HG02943 (cell line): ENCODE data around the gene GET4.
A peak's percentile ranks its signal among the peaks of the same experiment; 100 is the strongest.
"Not testable (repeated sequence)": the region's sequence is repeated elsewhere in the genome, so short reads cannot be mapped to it uniquely, and the experiment has no call there.

Experiments
- ATAC-seq: cut with Tn5 transposase; IDR thresholded peaks from one replicate; pipeline ENCODE4 v1.9.1; 2021; ENCODE audit warnings: mild to moderate bottlenecking, low read depth, moderate library complexity; ENCODE audit not compliant: unreplicated experiment

The GET4 gene

DNA sequence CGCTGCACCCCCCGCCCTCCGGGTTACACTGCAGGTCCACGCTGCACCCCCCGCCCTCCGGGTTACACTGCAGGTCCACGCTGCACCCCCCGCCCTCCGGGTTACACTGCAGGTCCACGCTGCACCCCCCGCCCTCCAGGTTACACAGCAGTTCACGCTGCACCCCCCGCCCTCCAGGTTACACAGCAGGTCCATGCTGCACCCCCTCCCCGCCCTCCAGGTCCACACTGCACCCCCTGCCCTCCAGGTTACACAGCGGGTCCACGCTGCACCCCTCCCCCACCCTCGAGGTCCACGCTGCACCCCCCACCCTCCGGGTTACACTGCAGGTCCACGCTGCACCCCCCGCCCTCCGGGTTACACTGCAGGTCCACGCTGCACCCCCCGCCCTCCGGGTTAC lies 47.7 kb downstream of the GET4 start:
- not testable (repeated sequence) for ATAC-seq

DNA sequence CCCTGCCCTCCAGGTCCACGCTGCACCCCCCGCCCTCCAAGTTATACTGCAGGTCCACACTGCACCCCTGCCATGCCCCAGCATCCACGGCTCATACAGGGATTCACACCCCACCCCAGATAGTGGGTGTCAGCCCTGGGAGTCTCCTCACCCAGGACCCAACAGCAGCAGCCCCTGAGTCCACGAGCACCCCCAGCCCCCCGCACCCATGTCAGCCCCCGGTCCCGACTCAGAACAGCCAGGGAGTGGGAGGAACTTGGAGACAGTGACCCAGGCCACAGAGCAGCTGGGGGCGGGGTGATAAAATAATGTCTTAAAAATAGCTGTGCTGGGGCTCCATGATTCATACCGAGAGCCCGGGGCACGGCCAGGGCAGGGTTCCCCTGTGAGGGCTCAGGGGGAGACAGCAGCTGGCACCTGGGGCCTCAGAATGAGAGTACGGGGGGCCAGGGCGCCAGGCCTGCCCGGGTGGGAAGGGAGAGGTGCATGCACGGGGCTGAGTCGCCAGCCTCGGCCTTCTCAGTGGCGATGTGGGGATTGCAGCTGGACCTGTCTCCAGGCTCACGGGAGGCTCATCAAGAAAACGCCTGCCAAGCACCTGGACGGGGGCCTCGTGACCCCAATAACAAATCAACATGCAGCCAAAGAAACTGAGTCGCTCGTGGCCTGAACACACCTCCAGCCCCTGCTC lies 48.3 kb downstream of the GET4 start:
- ATAC-seq: peak; percentile 49

DNA sequence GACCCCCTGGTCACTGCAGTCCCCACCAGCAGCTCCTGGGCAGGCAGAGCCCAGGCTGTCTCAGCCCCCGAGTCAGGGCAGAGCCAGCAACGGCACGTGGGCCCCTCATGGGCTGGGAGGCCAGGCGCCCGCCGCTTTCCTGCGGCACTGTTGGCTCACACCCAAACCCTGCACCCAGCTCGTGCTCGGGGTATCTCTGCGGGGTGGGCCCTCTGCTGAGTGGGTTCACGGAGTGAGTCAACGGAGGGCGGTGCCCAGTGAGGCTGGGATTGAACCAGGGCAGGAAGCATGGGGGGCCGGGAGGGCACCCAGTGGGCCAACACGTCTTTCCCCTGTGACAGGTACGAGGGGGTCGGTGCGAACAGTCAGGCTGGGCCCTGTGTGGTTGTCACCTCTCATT lies 49.2 kb downstream of the GET4 start:
- ATAC-seq: no peak

DNA sequence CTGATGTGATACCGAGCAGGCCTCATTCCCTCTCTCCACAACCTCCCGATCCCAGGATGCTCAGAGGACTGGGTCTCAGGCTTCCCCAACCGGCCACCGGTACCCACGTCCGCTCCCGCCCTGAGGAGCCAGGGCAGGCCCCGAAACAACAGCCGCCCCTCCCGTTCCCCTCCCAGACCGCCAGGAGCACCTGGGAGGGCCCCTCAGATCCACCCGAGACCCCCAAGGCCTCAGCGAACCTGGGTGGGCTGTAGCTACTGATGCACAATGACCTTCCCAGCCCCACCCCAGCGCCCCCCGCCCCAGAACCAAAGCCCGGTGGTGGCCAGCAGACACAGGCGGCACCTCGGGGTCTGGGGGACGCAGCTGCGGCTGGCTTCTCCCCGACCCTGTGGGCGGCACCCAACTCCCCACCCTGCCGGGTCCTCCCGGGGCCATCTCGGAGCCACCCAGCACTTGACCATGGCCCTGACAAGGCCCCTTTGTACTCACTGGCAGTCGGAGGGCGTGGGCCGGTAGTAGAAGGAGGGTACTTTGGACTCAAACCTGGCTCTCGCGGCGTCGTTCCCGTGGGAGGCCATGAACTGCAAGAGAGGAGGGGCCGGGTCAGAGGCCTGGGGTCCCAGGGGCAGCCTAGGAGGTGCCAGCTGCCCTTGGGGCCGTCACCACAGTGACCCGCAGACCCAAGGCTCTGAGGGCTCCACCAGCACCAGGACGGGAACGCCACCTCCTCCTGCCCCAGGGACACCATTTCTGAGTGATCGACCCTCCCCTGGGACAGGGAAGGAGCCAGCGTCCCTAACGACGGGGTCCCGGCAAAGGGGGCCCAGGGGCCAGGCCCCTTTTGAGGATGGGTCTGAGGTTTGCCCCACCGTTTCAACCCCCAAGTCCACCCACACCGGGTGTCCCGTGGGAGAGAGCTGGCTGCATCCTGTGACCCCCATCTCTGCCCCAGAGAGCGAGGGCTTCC lies 50.0 kb downstream of the GET4 start:
- ATAC-seq: no peak

DNA sequence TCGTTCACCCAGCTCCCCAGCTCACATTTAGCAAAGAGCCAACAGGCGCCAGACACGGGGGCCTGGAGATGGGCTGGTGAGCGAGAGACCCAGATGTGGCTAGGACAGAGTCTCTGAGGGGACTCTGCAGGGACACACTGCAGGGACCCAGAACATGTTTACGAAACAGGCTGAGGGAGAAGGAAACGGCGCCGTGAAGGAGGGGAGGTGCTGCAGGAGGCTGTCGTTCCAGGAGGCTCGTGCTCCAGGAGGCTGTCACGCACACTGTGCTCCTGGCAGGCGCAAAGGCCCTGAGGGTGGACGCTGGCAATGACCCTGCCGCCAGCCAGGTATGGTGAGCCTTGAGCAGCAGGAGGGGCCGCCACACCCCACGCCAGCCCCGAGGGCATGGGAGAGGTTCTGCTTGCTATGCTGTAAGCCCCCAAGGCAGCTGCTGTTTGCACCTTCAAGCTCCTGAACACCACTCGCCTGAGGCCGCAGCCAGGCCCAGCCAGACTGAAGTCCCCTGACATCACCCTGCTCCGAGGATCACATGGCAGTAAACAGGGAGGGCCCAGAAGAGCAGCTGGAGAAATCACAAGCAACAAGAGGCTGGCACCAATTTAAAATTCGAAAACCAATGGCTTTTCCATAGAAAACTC lies 50.8 kb downstream of the GET4 start:
- ATAC-seq: no peak

DNA sequence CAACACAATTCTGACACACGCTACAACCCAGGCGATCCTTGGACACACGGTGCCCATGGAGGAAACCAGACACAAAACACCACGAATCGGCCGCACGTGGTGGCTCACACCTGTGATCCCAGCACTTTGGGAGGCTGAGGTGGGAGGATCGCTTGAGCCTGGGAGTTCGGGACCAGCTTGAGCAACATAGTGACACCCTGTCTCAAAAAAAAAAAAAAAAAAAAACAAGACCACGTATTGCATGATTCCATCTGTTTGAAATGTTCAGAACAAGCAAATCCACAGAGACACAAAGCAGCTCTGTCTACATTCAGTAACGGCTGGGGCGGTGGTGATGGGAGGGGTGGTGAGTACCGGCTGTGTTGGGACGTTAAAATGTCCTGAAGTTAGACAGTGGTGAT lies 53.0 kb downstream of the GET4 start:
- no peak for ATAC-seq

DNA sequence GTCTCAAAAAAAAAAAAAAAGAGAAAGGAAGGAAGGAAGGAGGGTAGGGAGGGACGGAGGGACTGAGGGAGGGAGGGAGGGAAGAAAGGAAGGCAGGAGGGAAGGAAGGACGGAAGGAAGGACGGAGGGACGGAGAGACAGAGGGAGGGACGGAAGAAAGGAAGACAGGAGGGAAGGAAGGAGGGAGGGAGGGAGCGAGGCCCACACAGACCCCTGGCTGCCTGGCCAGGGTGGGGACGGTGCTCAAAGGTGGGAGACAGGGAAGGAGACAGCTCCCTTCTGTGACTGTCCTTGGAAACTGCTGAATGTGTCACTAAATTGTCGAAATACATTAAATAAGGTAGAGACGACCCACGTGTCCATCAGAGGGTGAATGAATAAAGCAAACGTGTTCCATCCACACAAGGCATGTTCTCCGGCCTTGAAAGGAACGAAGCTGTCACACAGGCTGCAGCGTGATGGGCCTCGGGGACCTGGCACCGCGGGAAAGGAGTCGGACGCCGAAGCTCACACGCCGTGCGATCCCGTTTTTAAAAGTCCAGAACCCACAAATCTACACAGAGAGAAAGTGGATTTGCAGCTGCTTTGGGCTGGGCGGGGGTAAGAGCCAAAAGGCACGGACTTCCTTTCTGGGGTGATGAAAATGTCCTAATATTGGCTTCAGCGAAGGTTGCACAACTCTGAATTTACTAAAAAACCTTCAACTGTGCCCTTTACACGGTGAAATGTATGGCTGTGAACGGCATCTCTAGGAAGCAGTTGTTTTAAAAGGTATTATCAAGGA lies 54.8 kb downstream of the GET4 start:
- no peak for ATAC-seq

DNA sequence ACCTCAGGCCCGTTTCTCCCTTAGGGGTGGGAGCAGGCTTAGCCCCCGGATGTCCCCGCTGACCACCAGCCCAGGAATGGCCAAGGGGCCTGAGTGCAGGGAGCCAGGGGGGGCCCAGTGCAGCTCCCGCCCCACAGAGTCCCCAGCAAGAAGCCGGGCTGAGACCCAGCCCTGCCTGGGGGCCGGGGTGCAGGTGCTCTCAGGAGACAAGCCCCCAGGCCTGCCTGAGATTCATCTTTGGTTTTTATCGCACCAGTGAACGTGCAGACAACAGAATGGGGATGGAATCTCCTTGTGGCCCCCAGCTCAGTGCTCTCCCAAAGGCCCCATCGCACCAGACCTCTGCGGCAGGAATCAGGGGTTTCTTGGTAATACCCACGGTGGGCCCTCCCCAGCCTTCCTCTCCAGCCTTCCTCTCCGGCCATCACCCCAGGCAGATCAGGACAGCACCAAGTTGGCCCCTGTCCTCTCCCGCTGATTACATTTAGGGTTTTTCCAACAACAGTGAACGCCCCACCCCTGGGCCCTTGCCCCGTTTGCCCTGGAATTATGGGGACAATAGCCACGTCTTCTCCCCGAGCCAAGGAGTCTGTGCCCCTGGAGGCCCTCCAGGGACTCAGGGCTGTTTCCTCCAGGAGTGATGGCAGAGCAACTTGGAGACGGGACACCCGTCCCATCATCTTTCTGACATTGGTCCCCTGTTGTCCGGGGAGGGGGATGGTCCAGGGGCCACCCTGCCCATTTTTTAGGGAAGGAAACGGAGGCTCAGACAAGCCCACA lies 55.7 kb downstream of the GET4 start:
- ATAC-seq: no peak

DNA sequence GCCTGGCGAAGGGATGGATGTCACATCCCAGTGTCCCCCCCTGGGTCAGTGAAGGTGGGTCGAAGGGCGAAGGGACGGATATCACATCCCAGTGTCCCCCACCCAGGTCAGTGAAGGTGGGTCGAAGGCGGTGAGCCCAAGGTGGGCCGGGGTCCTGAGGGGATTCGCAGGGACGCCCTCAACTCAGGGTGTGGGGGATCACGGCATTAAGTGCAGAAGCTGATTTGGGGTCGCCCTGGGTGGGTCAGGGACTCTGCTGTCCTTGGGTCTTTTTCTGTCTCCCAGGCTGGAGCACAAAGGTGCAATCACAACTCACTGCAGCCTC lies 56.3 kb downstream of the GET4 start:
- ATAC-seq: no peak

DNA sequence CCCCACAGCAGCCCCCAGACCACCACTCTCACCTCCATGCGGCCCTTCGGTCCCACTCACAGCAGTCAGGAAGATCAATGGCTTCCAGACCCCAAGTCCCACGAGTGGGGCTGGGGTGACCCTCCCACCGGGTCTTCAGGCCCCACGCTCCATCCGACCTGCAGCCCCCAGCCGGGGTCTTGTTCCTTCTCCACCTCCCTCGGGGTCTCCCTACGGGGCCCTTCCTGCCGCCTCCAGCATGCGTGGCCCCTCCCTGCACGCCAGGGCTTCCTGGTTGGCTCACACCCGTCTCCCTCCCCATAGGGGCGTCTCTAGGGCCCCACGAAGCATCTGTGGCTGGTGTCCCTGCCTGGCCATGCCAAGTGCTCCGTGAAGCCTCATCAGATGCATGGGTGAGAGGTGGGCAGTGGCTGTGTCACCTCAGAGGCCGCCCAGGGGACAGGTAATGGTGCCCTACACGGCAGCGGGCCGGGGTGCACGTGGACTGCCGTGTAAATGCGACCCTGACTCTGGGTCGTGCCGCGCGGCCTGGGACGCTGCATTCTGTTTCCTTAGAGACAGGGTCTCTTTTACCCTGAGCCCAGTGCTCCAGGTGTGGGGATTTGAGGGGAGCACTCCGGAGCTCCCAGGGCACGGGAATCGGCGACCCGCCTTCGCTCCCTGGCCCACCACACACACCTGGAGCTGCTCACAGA lies 58.3 kb downstream of the GET4 start:
- ATAC-seq: no peak

DNA sequence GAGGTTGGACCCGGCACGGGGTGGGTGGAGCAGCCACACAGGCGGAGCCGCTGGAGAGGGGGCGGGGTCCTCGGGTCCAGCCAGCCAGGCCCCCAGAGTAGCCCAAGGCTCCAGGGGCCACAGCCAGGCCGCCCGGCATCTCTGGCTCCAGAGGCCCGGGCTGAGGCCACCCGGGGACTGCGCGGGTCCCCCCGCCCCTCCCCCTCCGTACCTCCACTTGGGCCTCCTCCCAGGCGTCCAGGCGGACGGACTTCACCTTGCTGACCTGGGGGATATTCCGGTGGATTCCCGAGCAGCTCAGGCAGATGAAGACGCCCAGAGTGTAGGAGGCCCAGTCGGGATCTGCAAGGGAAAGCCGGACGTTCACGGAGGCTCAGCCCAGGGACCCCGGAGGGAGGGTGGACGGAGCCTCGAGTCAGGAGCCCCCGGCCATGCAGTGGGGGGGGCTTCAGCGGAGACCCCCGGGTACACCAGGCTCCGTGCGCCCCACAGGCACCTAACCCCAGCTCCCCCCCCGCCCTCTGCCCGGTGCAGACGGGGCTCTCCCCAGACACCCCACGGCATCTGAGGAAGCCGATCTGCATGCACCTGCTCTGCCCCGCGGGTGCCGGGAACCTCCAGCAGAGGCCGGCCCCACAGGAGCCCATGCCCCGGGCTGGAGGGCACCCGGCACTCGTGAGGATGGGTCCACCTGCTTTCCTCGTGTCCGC lies 59.0 kb downstream of the GET4 start:
- no peak for ATAC-seq

DNA sequence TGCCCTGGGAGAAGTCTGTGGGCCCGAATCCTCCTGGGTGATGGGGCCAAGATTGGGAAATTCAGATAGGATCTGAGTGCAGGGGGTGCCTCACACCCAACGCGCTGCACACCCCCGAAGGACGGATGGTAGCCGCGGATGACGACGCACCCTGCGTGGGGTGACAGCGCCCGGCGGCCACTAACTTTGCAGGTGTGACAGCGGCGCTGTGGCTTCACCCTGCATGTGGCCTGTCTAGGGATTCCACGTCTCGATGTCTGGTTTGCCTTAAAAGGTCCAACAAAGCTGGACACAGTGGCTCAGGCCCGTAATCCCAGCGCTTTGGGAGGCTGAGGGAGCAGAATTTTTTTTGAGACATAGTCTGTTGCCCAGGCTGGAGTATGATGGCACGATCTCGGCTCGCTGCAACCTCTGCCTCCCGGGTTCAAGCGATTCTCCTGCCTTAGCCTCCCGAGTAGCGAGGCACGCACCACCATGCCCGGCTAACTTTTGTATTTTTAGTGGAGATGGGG lies 59.6 kb downstream of the GET4 start:
- peak; percentile 6 for ATAC-seq

DNA sequence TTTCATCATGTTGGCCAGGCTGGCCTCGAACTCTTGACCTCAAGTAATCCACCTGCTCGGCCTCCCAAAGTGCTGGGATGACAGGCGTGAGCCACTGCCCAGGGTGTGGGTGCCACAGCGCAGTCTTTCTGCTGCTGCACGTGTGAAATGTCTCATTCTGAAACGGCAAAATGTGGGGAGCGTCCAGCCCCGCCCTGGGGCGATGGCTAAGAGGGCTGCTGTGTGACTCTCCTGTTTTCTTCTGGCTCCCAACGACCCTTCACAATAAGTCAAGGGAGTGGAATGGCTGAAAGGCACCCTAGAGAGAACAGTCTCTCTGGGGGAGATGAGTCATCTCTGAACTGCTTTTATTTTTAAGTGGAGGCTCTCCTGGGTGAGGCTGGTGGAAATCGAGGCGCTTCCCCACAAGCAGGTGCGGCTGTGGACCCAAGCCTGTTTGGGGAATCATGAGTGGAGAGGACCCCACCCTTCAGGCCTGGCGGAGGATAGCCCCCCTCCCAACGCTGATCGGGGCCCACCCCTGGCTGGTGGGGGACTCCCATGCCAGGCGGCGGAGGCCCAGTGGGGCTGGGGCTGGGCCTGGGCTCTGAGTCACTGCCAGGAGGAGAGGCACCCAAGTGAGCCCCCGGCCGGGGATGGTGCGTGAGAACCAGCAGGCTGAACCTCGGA lies 60.2 kb downstream of the GET4 start:
- ATAC-seq: peak; percentile 84

DNA sequence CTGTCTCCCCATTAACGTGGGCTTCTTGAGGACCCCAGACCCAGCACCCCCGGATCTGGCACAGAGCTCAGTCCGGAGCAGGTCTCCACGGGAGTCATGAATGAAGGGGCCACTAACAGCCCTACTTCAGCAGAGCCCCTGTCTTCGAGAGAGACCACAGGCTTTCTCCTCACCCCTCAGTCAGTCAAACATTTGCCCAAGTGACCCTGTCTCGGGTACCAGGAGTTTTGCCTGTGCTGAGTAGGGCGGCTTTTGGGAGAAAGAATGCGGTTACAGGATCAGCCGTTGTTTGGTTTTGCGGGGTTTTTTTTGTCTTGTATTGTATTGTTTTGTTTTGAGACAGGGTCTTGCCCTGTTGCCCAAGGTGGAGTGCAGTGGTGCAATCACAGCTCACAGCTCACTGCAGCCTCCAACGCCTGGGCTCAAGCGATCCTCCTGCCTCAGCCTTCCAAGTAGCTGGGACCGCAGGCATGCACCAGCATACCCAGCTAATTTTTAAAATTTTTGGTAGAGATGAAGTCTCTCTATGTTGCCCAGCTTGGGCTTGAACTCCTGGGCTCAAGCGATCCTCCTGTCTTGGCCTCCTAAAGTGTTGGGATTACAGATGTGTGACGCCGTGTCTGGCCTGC lies 61.6 kb downstream of the GET4 start:
- ATAC-seq: no peak

DNA sequence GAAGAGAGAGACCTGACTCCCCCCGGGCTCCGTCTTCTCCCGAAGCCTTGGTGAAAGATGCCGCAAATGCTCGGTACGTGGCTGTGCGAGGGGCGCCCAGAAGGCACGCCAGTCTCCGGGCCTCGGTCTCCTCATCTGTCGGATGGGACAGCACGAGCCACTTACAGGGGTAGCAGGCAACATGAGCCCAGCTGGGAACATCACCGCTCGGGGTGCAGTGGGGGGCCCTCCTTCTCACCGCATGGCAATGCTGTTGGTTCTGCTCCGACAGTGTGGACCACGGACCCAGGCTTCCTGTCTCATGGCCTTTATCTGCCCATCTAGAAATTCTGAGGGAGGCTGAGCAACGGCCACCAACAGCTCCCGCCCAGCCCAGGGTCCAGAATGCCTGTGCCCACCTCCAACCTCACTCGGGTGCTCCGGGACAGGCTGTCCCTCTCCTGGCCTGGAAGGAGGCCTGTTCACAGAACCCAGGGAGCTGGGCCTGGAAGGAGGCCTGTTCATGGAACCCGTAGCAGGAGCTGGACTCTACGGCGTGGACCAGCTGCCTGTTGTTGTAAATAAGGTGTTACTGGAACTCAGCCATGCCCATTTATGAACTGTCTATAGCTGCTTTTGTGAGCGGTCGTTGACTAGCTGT lies 62.3 kb downstream of the GET4 start:
- ATAC-seq: no peak

DNA sequence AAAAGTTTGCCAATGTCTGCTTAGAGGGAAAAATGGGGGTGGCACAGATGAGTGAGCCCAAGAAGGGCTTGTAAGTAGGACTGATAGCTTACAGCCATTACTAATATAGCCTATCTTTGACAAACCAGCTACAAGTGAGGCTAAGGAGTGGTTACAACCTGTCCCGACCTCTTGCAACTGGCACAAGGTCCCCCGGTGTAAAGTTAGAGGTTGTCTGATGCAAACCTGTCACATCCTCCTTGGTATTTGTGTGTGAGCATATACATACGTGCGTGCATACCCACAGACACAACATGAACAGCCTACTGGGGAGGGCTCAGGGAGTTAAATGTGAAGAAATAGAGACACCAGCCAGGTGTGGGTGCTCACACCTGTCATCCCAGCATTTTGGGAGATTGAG lies 63.5 kb downstream of the GET4 start:
- no peak for ATAC-seq
